ENCODE data around the gene FAM161B. TPM values are rescaled to one million over a fixed set of nuclear protein-coding genes. Genes with fewer than 3 reads are reported as not detected.

The FAM161B gene
- polyA plus RNA-seq, 2 of the 4 experiments (the other 2 are of a cell fraction): 1.6 TPM

- no peak for DNase-seq (ENCODE audit: low read depth in 1 of 2, low spot score in 1 of 2)
- ChIA-PET CTCF (interaction anchor here (0.6 to 1.9 kb wide), 9 partner anchors 9 to 780 kb away, joined by 3 to 10 read pairs (median 3); partner anchors contain the start of genes COQ6 and FAM161B), POLR2A (interaction anchor here (0.8 kb wide), 1 partner anchor 13 kb away, joined by 3 read pairs; the partner anchor contains the start of genes COQ6 and FAM161B)
- Histone ChIP-seq H3K27ac (no peak overlapping the region), H3K4me1 (peaks cover 3% of the 10 kb centered on the region; the same call in 2 of the 3 replicates), H3K4me2 (no peak overlapping the region), H3K4me3 (no peak overlapping the region), H3K9me3 (no peaks in the 10 kb centered on the region)
- no peak for ATAC-seq
- WGBS (ENCODE audit: missing lambda C conversion rate): 84% methylated on average over 1 of the region's 1 CpG
- FAIRE-seq: no peak
- TF ChIP-seq HES2 (IDR thresholded peaks at IDR 0.05) (no peak), SMC3 (IDR thresholded peaks at IDR 0.05) (no peak), JUNB (IDR thresholded peaks at IDR 0.05) (no peak), RAD21 (conservative IDR thresholded peaks at IDR 0.05 in 1 of 2, IDR thresholded peaks at IDR 0.05 in 1 of 2) (no peak), FOSB (CRISPR knock-in tag; IDR thresholded peaks at IDR 0.05) (no peak), HOXB5 (CRISPR knock-in tag; IDR thresholded peaks at IDR 0.05) (no peak), JUN (IDR thresholded peaks at IDR 0.05) (no peak), PBX3 (IDR thresholded peaks at IDR 0.05) (no peak), MAZ (IDR thresholded peaks at IDR 0.05; ENCODE audit: borderline replicate concordance, low read depth, low read length) (no peak), HOXB13 (CRISPR knock-in tag; IDR thresholded peaks at IDR 0.05; ENCODE audit: low read depth) (no peak), RNF2 (IDR thresholded peaks at IDR 0.05; ENCODE audit: borderline replicate concordance, low read depth) (no peak), FOSL2 (IDR thresholded peaks at IDR 0.05) (no peak), FOSL2 (CRISPR knock-in tag; IDR thresholded peaks at IDR 0.05) (no peak), TP53 (CRISPR knock-in tag; IDR thresholded peaks at IDR 0.05) (no peak), ATOH8 (CRISPR knock-in tag; IDR thresholded peaks at IDR 0.05; ENCODE audit: low read depth) (no peak), EHF (CRISPR knock-in tag; IDR thresholded peaks at IDR 0.05) (no peak), CBX8 (IDR thresholded peaks at IDR 0.05) (no peak), EP300 (IDR thresholded peaks at IDR 0.05) (no peak), ZFP36 (IDR thresholded peaks at IDR 0.05; ENCODE audit: borderline replicate concordance, partially characterized antibody) (no peak), MYC (IDR thresholded peaks at IDR 0.05; ENCODE audit: borderline replicate concordance, low read length) (no peak)
Observed at GRCh38 chr14:73936548-73936947, 13.3 kb downstream of the FAM161B start.

- no peak for TF ChIP-seq HOXA7 (CRISPR knock-in tag; IDR thresholded peaks at IDR 0.05)
- TF ChIP-seq MAX (IDR thresholded peaks at IDR 0.05): no peak
- no peak for TF ChIP-seq MYC (IDR thresholded peaks at IDR 0.05; ENCODE audit: borderline replicate concordance, low read length)
- TF ChIP-seq TP53 (CRISPR knock-in tag; IDR thresholded peaks at IDR 0.05): no peak
- TF ChIP-seq SREBF2 (IDR thresholded peaks at IDR 0.05): no peak
- no peak for TF ChIP-seq RARB (CRISPR knock-in tag; IDR thresholded peaks at IDR 0.05)
- TF ChIP-seq ZSCAN20 (CRISPR knock-in tag; IDR thresholded peaks at IDR 0.05): no peak
- no peak for TF ChIP-seq NFE2L2 (conservative IDR thresholded peaks at IDR 0.05; ENCODE audit: low read length)
- no peak for TF ChIP-seq NR3C1 (IDR thresholded peaks at IDR 0.05)
- TF ChIP-seq KDM1A (IDR thresholded peaks at IDR 0.05; ENCODE audit: low read depth): no peak
- no peak for TF ChIP-seq RFX5 (IDR thresholded peaks at IDR 0.05)
- DNase-seq (ENCODE audit: low read depth in 1 of 2, low spot score in 1 of 2) (peak; percentile 33 to 75), FAIRE-seq (no peak), ATAC-seq (peak; percentile 69 to 80; a peak in 4 of 6 replicates)
- WGBS (ENCODE audit: missing lambda C conversion rate): 22% methylated on average over 2 of the region's 2 CpGs
- H3K9me3 ChIP-seq: no peaks in the 10 kb centered on the region
- H3K4me1 ChIP-seq: peaks cover 3% of the 10 kb centered on the region; the same call in 2 of the 3 replicates
- POLR2A ChIA-PET: interaction anchor here (1.2 kb wide), 1 partner anchor 14 kb away, joined by 5 read pairs; the partner anchor contains the start of genes COQ6 and FAM161B
- no peak overlapping the region for H3K4me2 ChIP-seq
- CTCF ChIA-PET: interaction anchor here (0.7 to 1.9 kb wide), 14 partner anchors 8 to 257 kb away, joined by 3 to 10 read pairs (median 3); partner anchors contain the start of genes COQ6, FAM161B and PTGR2
- no peak overlapping the region for H3K27ac ChIP-seq
- no peak overlapping the region for H3K4me3 ChIP-seq
Observed at GRCh38 chr14:73935666-73936065, 14.2 kb downstream of the FAM161B start.

Measured in A549 (cell line).